ENCODE data around the gene GMIP.

DNA sequence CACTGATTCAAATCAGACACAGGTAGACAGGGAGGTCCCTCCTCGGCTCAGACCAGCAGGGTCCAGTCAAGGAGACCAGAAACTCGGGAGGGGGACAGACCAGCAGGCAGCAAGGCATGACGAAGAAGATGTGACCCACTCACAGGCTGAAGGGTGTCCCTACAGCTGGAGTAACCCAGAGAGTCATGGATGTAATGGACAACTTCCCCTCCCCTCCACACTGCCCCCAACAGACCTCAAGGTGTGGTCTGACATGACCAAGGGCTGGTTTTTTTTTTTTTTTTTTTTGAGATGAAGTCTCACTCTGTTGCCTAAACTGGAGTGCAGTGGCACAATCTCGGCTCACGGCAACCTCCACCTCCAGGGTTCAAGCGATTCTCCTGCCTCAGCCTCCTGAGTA is 59.1 kb downstream of the GMIP start:
- TF ChIP-seq EZH2phosphoT487 (IDR thresholded peaks at IDR 0.05; ENCODE audit: insufficient read depth, low read depth) (no peak), EZH2 (IDR thresholded peaks at IDR 0.05; ENCODE audit: insufficient read depth, poor library complexity, severe bottlenecking) (no peak)
